IPS DF 6.9 (cell line): Measurements from ENCODE around the gene GTF3A.
A peak's percentile ranks its signal among the peaks of the same experiment; 100 is the strongest.

Experiments used
- DNase-seq: peaks from one replicate; pipeline ENCODE4 v3.0.0-alpha.2; 2013; ENCODE audit warnings: low read depth, low spot score
- H3K27ac ChIP-seq: one replicate; pipeline ENCODE4 v1.5.1; 2013; ENCODE audit warnings: low read length, control low read depth
- H3K27me3 ChIP-seq: 2 replicates; pipeline ENCODE4 v1.6.1; 2013; ENCODE audit warnings: mild to moderate bottlenecking, low read length; ENCODE audit not compliant: control insufficient read depth, insufficient read depth
- H3K36me3 ChIP-seq: 2 replicates; pipeline ENCODE4 v1.6.1; 2013; ENCODE audit warnings: low read length; ENCODE audit not compliant: control insufficient read depth, insufficient read depth
- H3K4me1 ChIP-seq: 2 replicates; pipeline ENCODE4 v1.6.1; 2013; ENCODE audit warnings: low read length; ENCODE audit not compliant: control insufficient read depth, insufficient read depth
- H3K4me3 ChIP-seq: 2 replicates; pipeline ENCODE4 v1.5.1; 2013; ENCODE audit warnings: mild to moderate bottlenecking, low read length
- H3K9me3 ChIP-seq: 2 replicates; pipeline ENCODE4 v1.6.1; 2013; ENCODE audit warnings: low read length, inconsistent platforms; ENCODE audit not compliant: control insufficient read depth, insufficient read depth
- WGBS: extraction: QIAGEN DNeasy Blood & Tissue Kit; methylation state at CpG from one replicate; pipeline ENCODE4 v1.1.7; 2013; ENCODE audit warnings: mixed read lengths, missing lambda C conversion rate; ENCODE audit not compliant: insufficient read length, insufficient coverage; 5-methylcytosine and 5-hydroxymethylcytosine counted together

The GTF3A gene

DNA sequence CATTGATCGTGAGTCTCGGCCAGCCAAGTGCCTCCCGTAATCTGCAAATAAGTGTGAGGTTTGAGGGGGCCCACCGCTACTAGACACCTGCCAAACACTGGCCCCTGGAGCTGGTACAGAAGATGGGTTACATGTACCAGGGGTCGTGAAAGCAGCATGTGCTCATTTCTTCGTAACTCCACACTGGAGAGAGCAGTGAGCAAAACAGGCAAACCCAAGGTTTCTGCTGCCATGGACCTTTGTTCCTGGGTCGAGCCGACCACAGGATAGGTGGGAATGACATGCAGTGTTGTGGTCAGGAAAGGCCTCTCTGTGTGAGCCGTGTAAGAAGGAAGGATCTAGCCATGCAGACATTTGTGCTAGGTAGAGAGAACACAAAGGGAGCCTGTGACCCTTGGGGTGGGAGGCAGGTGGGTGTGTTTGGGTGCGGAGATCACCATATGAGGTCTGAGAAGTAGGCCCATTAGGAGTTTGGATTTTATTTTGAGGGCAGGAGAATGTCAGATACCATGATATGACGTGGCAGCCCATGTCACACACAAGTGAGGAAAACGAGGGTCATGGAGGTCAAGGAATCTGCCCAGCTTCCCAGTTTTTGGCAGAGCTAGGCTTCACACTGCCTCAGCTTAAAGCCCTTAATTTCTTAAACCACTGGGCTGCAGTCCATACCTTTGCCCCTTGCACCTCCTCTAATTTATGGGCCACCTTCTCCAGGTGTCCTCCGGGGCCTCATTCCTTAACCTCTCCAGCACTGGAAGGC is 919 bp downstream of the GTF3A start:
- H3K36me3 ChIP-seq, result 0 out of 2 replicates have a peak, but pooled peaks cover 3% of the 10 kb centered on the region
- no CpG with 5 or more reads among the region's 13 CpGs for WGBS
- peaks cover 6% of the 10 kb centered on the region; the same call in 1 of the 2 replicates for H3K4me1 ChIP-seq
- H3K27me3 ChIP-seq, result no peaks in the 10 kb centered on the region
- peak overlapping the region; percentile 72; the same call in 1 of the 2 replicates for H3K4me3 ChIP-seq
- no peaks in the 10 kb centered on the region for H3K9me3 ChIP-seq
- H3K27ac ChIP-seq, result no peak overlapping the region
- DNase-seq, result no peak

DNA sequence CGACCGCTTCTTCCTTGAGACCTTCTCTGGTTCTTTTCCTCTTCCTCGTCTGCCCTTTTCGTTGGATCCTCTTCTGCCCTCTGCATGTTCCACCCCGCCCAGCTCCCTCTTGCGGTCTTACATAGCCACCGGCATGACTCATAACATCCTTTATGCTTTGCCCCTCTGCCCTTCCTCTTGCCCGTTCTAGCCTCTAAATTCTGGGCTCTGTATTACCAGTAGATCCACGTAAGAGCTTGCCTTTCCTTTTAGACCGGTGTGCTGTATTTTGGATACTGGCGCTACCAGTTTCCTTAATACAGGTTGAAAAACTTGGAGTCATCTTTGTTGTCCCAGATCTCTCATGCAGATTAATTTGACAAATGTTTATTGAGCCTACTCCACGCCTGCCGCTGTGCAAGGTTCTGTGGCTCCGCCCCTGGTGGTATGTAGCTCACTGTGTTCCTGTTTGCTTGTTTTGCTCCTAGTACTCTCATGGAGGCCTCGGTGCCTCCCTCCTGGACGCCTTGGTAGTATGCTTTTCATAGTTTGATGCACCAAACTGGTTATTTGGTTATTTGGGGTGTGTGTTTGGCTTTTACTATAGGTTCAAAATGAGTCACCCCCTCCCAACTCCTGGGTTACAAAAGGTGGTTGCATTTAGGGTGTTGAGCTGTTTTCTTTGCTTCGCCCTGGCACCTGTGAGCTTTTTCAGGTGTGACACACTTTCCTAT is 1.7 kb downstream of the GTF3A start:
- no CpG with 5 or more reads among the region's 17 CpGs for WGBS
- Histone ChIP-seq H3K4me3 (no peak overlapping the region; the same call in 1 of the 2 replicates), H3K27ac (no peak overlapping the region)

DNA sequence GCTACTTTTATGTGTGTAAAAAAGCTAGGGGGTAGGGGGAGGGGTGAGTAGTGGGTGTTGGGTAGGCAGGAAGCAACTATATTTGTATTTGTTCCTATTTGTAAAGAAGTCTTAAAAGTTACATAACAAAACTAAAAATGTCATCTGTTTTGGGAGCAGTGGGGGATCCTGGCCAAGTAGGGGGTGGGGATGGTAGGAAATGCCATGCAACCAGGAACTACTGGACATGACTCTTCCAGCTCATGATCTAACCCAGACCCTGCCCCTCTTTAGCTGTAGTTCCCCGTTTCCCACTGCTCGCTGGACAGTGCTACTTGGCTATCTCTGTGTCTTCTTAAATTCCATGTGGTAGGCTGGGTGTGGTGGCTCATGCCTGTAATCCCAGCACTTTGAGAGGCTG is 3.2 kb downstream of the GTF3A start:
- H3K4me3 ChIP-seq, result no peak overlapping the region
- no peak for DNase-seq
- H3K27me3 ChIP-seq, result no peaks in the 10 kb centered on the region
- peaks cover 11% of the 10 kb centered on the region; the same call in 1 of the 2 replicates for H3K36me3 ChIP-seq
- no peak overlapping the region for H3K27ac ChIP-seq
- peaks cover 6% of the 10 kb centered on the region; the same call in 1 of the 2 replicates for H3K4me1 ChIP-seq
- no CpG with 5 or more reads among the region's 2 CpGs for WGBS
- H3K9me3 ChIP-seq, result no peaks in the 10 kb centered on the region

More for the DNA sequence above, 1.7 kb downstream of the GTF3A start:
- H3K36me3 ChIP-seq, result peaks cover 6% of the 10 kb centered on the region; the same call in 1 of the 2 replicates
- H3K27me3 ChIP-seq, result no peaks in the 10 kb centered on the region
- H3K4me1 ChIP-seq, result peaks cover 6% of the 10 kb centered on the region; the same call in 1 of the 2 replicates
- H3K9me3 ChIP-seq, result no peaks in the 10 kb centered on the region
- no peak for DNase-seq

DNA sequence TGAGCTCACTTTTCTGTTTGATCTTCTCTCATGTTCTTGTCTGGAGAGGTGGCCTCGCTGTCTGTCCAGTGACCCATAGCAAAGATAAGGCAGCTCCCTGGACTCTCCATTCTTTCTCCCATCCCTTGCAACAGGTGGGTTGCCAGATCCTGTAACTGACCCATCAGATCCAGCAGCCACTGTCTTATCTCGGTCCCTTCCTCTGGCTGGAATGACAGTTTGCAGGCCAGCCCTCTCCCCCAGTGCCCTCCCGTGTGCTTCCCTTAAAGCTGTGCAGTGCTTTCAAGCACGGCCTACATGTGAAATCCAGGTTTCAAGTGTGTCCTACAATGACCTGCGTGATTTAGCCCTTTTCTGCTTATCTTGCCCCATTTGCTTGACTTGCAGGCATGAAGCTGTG is 3.7 kb downstream of the GTF3A start:
- Histone ChIP-seq H3K27me3 (no peaks in the 10 kb centered on the region), H3K36me3 (peaks cover 14% of the 10 kb centered on the region; the same call in 1 of the 2 replicates), H3K27ac (no peak overlapping the region), H3K4me1 (peaks cover 6% of the 10 kb centered on the region; the same call in 1 of the 2 replicates), H3K4me3 (no peak overlapping the region), H3K9me3 (no peaks in the 10 kb centered on the region)
- WGBS, result no CpG with 5 or more reads among the region's 5 CpGs
- no peak for DNase-seq

DNA sequence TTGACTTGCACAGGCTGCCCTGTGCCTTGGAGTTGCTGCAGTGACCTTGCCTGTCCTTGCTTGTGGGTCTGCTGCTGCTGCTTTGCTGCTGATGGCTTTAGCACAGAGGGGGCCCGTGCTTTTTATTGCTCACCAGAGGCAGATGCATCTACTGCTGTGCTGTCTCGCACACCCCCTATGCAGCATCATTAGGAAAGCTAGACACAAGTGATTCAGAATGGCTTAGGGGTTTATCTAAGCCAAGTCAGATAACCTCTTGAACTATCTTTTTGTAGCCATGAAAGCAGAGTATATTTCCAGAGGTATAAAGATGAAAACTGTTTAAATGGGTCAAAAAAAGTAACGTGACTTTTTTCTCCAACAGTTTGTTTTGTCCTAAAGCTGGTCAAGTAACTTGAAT is 7.8 kb downstream of the GTF3A start:
- peaks cover 22% of the 10 kb centered on the region; the same call in 1 of the 2 replicates for H3K36me3 ChIP-seq
- H3K4me1 ChIP-seq, result no peaks in the 10 kb centered on the region
- no peak for DNase-seq
- no CpG with 5 or more reads among the region's 3 CpGs for WGBS
- no peak overlapping the region for H3K4me3 ChIP-seq
- H3K27ac ChIP-seq, result no peak overlapping the region
- H3K9me3 ChIP-seq, result no peaks in the 10 kb centered on the region
- no peaks in the 10 kb centered on the region for H3K27me3 ChIP-seq

DNA sequence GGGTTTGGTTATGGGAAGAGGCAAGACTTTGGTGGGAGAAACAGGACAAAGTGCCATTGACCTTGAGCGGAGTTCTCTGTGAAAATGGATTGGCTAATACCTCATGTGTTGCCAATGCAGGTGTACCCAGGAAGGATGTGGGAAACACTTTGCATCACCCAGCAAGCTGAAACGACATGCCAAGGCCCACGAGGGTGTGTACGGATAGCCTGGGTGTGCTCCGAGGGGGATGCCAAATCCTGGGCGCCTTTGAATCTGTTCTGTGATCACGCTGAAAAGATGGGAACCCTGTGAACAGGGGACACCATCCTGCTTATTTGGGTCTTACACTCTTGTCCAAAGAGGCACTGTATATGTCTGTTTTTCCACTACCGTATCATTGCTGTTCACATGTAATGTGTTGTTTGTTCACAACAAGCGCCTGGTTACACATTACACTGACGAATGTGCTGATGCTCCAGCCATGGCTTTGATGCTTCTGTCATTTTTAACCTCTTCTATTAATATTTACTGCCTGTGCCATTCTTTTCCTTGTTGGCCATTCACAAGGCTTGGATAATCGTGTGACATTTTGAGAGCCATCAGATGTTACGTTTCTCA is 8.3 kb downstream of the GTF3A start:
- WGBS, result no CpG with 5 or more reads among the region's 12 CpGs
- Histone ChIP-seq H3K36me3 (peaks cover 22% of the 10 kb centered on the region; the same call in 1 of the 2 replicates), H3K9me3 (no peaks in the 10 kb centered on the region), H3K4me1 (no peaks in the 10 kb centered on the region), H3K27ac (no peak overlapping the region), H3K27me3 (no peaks in the 10 kb centered on the region), H3K4me3 (no peak overlapping the region)
- no peak for DNase-seq

DNA sequence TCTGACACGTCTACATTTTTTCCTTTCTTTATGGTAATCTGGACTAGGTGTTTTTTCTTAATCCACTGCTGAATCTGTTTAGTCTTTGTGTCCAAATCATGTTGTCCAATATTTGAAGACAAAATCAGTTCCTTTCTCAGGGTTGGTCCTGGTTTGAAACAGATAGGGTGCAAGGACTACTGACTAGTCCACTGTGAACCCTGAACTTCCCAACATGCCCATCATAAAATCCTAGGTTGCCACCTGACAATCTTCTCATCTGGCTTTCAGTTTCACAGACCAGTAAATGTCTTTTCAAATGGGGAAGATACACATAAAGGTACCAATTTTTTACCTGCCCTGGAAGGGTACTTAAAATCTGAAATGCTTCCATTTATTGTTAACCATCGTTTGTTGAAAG is 12.7 kb downstream of the GTF3A start:
- no peaks in the 10 kb centered on the region for H3K27me3 ChIP-seq
- no peak for DNase-seq
- H3K4me1 ChIP-seq, result no peaks in the 10 kb centered on the region
- no CpG with 5 or more reads among the region's 2 CpGs for WGBS
- no peaks in the 10 kb centered on the region for H3K9me3 ChIP-seq
- H3K27ac ChIP-seq, result no peak overlapping the region
- peaks cover 12% of the 10 kb centered on the region; the same call in 1 of the 2 replicates for H3K36me3 ChIP-seq
- H3K4me3 ChIP-seq, result no peak overlapping the region

DNA sequence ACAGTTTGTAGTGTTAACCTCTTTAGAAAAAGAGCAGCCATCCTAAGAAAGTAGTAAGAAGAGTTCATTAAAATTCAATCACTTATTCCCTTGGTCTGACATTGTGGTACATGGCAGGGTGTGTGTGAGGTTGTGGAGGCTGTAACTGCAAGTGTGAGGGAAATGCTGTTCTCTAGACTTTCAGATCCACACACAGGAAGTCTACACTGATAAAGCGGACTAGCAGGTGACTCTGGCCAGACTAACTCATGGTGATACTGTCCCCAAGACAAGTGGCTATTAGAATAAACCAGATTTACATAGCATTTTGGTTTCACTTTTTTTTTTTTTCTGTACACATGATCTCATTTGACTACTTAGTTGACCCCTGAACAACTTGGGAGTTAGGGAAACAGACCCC is 16.0 kb downstream of the GTF3A start:
- no CpG with 5 or more reads among the region's 1 CpG for WGBS
- no peak for DNase-seq
- H3K4me1 ChIP-seq, result peaks cover 5% of the 10 kb centered on the region; the same call in 1 of the 2 replicates
- no peak overlapping the region for H3K27ac ChIP-seq
- H3K4me3 ChIP-seq, result no peak overlapping the region
- H3K27me3 ChIP-seq, result no peaks in the 10 kb centered on the region
- H3K36me3 ChIP-seq, result no peaks in the 10 kb centered on the region; the same call in 1 of the 2 replicates
- H3K9me3 ChIP-seq, result no peaks in the 10 kb centered on the region

DNA sequence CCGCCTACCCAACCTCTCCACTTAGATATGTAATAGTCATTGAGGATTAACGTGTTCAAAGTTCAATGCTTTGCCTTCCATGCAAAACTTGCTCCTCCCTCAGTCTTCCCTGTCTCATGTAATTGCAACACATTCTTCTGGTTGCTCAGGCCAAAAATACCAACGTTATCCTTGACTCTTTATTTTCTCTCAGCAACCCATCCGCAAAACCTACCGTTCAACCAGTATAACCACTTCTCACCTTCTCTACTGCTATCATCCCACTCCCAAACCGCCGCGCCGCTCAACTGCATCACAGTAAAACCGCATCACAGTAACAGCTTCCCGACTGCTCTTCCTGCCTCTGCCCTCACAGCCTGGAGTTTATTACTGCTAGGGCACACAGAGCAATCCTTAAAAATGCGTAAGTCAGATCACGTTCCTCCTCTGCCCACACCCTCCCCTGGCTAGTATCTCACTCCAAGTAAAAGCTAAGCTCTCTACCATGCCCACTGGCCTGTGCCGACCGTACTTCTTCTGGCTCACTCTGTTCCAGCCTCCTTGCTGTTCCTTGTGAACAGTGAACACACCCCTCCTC is 17.7 kb downstream of the GTF3A start:
- no peaks in the 10 kb centered on the region for H3K9me3 ChIP-seq
- peak; percentile 25 for DNase-seq
- H3K4me1 ChIP-seq, result peaks cover 5% of the 10 kb centered on the region; the same call in 1 of the 2 replicates
- H3K27me3 ChIP-seq, result no peaks in the 10 kb centered on the region
- no peak overlapping the region for H3K4me3 ChIP-seq
- H3K36me3 ChIP-seq, result no peaks in the 10 kb centered on the region
- H3K27ac ChIP-seq, result no peak overlapping the region
- WGBS, result no CpG with 5 or more reads among the region's 15 CpGs

DNA sequence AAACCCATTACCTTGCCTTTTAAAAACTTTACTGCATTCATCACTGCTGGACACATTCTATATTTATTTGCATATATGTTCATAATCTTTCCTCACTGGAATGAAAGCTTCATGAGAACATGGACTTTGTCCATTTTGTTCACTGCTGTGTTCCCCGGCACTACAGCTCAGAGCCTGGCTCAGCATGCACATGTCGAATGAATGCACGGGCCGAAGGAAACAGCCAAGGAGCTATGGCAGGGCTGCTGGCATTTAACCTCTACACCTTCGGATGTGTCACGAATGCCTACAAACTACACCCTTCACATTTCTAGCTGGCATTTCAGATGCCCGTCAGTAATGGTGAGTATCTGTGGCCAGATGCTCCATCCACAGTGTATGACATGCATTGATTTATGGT is 18.4 kb downstream of the GTF3A start:
- no peaks in the 10 kb centered on the region for H3K9me3 ChIP-seq
- H3K27ac ChIP-seq, result no peak overlapping the region
- H3K4me3 ChIP-seq, result no peak overlapping the region
- no CpG with 5 or more reads among the region's 7 CpGs for WGBS
- no peaks in the 10 kb centered on the region for H3K36me3 ChIP-seq
- peaks cover 5% of the 10 kb centered on the region; the same call in 1 of the 2 replicates for H3K4me1 ChIP-seq
- DNase-seq, result no peak
- no peaks in the 10 kb centered on the region for H3K27me3 ChIP-seq
